RWPE1 (cell line): ENCODE results near the gene COX20.

ENCODE experiments used
- CTCF ChIA-PET: fragments of 350-600 bp; sonication (Branson Sonifier 250); formaldehyde crosslinking; extraction: SDS; loops from one replicate; lab custom pipeline; 2021; lab: Yijun Ruan, JAX
- POLR2A ChIA-PET: fragments of 400-600 bp; formaldehyde crosslinking; extraction: SDS; loops from one replicate; lab custom pipeline; 2020; ENCODE audit warnings: antibody characterized with exemption; ENCODE audit not compliant: low non-redundant PET; lab: Yijun Ruan, JAX
- DNase-seq: peaks from one replicate; pipeline ENCODE4 v3.0.0; 2012; ENCODE audit warnings: low spot score
- H3K27ac ChIP-seq: fragments of 450-650 bp; 2 replicates; pipeline ENCODE4 v1.5.1; 2017
- CTCF ChIP-seq: fragments of 450-650 bp; conservative IDR thresholded peaks from 2 replicates; pipeline ENCODE4 v1.5.1; 2017; ENCODE audit warnings: low read depth, mild to moderate bottlenecking

The COX20 gene

GRCh38 chr1:244849189-244849866 lies 13.9 kb downstream of the COX20 start:
- CTCF ChIA-PET: interaction anchor here (0.6 kb wide), 1 partner anchor 49 kb away, joined by 5 read pairs; no protein-coding TSS in a partner anchor
- H3K27ac ChIP-seq: no peak overlapping the region
- TF ChIP-seq CTCF: no peak
- POLR2A ChIA-PET: no interaction called here
- DNase-seq: no peak

GRCh38 chr1:244850099-244850852 lies 14.8 kb downstream of the COX20 start:
- no peak for TF ChIP-seq CTCF
- CTCF ChIA-PET: interaction anchor here (0.6 kb wide), 3 partner anchors 27 to 176 kb away, joined by 4 to 6 read pairs (median 5); no protein-coding TSS in a partner anchor
- no peak overlapping the region for H3K27ac ChIP-seq
- POLR2A ChIA-PET: no interaction called here
- DNase-seq: no peak

- H3K27ac ChIP-seq: no peak overlapping the region
- no peak for TF ChIP-seq CTCF
- no peak for DNase-seq
- POLR2A ChIA-PET: no interaction called here
- CTCF ChIA-PET: interaction anchor here (0.6 kb wide), 2 partner anchors 27 to 175 kb away, joined by 4 to 6 read pairs; no protein-coding TSS in a partner anchor
These were observed 15.4 kb downstream of the COX20 start for GRCh38 chr1:244850896-244851295.

GRCh38 chr1:244851546-244852231 lies 16.2 kb downstream of the COX20 start:
- ChIA-PET CTCF (no interaction called here), POLR2A (no interaction called here)
- TF ChIP-seq CTCF: no peak

GRCh38 chr1:244852694-244853093 lies 17.2 kb downstream of the COX20 start:
- no peak for DNase-seq
- POLR2A ChIA-PET: no interaction called here
- no peak for TF ChIP-seq CTCF
- CTCF ChIA-PET: no interaction called here
- H3K27ac ChIP-seq: no peak overlapping the region

More at GRCh38 chr1:244851546-244852231, 16.2 kb downstream of the COX20 start:
- H3K27ac ChIP-seq: no peak overlapping the region
- no peak for DNase-seq

GRCh38 chr1:244854166-244854565 lies 18.7 kb downstream of the COX20 start:
- no peak overlapping the region for H3K27ac ChIP-seq
- no peak for TF ChIP-seq CTCF
- CTCF ChIA-PET: no interaction called here
- no peak for DNase-seq
- POLR2A ChIA-PET: no interaction called here
